ENCODE data around the gene USP9Y. TPM values are rescaled to one million over a fixed set of nuclear protein-coding genes. Genes with fewer than 3 reads are reported as not detected.

USP9Y gene, protein sequence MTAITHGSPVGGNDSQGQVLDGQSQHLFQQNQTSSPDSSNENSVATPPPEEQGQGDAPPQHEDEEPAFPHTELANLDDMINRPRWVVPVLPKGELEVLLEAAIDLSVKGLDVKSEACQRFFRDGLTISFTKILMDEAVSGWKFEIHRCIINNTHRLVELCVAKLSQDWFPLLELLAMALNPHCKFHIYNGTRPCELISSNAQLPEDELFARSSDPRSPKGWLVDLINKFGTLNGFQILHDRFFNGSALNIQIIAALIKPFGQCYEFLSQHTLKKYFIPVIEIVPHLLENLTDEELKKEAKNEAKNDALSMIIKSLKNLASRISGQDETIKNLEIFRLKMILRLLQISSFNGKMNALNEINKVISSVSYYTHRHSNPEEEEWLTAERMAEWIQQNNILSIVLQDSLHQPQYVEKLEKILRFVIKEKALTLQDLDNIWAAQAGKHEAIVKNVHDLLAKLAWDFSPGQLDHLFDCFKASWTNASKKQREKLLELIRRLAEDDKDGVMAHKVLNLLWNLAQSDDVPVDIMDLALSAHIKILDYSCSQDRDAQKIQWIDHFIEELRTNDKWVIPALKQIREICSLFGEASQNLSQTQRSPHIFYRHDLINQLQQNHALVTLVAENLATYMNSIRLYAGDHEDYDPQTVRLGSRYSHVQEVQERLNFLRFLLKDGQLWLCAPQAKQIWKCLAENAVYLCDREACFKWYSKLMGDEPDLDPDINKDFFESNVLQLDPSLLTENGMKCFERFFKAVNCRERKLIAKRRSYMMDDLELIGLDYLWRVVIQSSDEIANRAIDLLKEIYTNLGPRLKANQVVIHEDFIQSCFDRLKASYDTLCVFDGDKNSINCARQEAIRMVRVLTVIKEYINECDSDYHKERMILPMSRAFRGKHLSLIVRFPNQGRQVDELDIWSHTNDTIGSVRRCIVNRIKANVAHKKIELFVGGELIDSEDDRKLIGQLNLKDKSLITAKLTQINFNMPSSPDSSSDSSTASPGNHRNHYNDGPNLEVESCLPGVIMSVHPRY (N-terminal part only)
- total RNA-seq (2022) (not detected in 2 replicates), Bru-seq, nascent RNA (not detected), BruChase-seq, experiment 1, labeled RNA remaining after a 2-hour chase (not detected), BruChase-seq, experiment 2, labeled RNA remaining after a 6-hour chase (not detected)
- long read RNA-seq = 0 reads

DNA sequence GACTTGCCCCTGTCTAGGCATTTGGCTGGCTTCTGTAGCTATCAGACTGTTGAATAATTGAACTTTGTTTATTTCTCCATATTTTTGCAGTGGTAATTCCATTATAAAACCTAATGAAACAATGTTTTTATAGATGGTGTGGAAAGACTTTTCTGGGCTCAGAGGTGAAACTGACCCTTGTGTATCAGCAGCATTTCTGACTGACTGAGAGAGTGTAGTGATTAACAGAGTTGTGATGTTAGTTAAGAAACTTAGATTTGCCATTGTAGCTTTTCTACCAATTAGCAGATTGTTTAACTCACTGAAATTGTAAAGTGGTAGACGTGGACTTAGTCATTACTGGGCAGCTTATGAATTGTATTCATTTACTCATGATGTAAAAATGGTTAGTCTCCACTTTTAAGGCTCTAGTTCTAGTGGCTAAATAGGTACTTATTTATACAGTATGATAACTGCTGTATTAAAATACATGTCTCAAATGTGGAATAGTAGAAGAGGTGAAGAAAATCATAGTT lies at the start of gene USP9Y:
USP9Y (plus strand) TSS at position 51 of the 515 bp plus-strand sequence. CDS start 8,217 bp downstream, outside the sequence.
- Histone ChIP-seq H3K27me3 (replicated peaks; ENCODE audit: control insufficient read depth, insufficient read depth, low read length) (no peaks in the 10 kb centered on the region), H3K9me3 (no peaks in the 10 kb centered on the region), H3K36me3 (ENCODE audit: control insufficient read depth, insufficient read depth, low read length) (no peaks in the 10 kb centered on the region), H3K4me3 (ENCODE audit: low read depth, low read length) (no peak within 1 kb of the TSS), H3K4me1 (no peaks in the 10 kb centered on the region)
- Mint-ChIP-seq H3K9me3 (ENCODE audit: unreplicated experiment) (no peaks in the 10 kb centered on the region), H3K36me3 (ENCODE audit: insufficient read depth, unreplicated experiment) (no peaks in the 10 kb centered on the region), H3K27ac (ENCODE audit: unreplicated experiment) (no peak within 1 kb of the TSS), H3K4me3 (ENCODE audit: unreplicated experiment) (no peak within 1 kb of the TSS), H3K4me1 (ENCODE audit: low read depth, unreplicated experiment) (no peaks in the 10 kb centered on the region), H3K27me3 (ENCODE audit: insufficient read depth, unreplicated experiment) (no peaks in the 10 kb centered on the region)
- no peak for TF ChIP-seq CTCF (IDR thresholded peaks at IDR 0.05; ENCODE audit: insufficient read depth in 1 of 2, low read depth in 1 of 2, low read length in 1 of 2, severe bottlenecking in 1 of 2, unreplicated experiment in 1 of 2)
- intact Hi-C loops (cut with micrococcal nuclease; ENCODE audit: unreplicated experiment) = no loop called here
- POLR2A ChIA-PET = no interaction called here
- no peak for DNase-seq
- CTCF ChIA-PET = no interaction called here
- no TSS peak for BruUV-seq (replicated peaks)

- H3K4me1 ChIP-seq = no peaks in the 10 kb centered on the region
- intact Hi-C loops (cut with micrococcal nuclease; ENCODE audit: unreplicated experiment) = no loop called here
- Mint-ChIP-seq H3K36me3 (ENCODE audit: insufficient read depth, unreplicated experiment) (no peaks in the 10 kb centered on the region), H3K27me3 (ENCODE audit: insufficient read depth, unreplicated experiment) (no peaks in the 10 kb centered on the region), H3K27ac (ENCODE audit: unreplicated experiment) (no peak overlapping the region), H3K4me1 (ENCODE audit: low read depth, unreplicated experiment) (no peaks in the 10 kb centered on the region), H3K4me3 (ENCODE audit: unreplicated experiment) (no peak overlapping the region), H3K9me3 (ENCODE audit: unreplicated experiment) (no peaks in the 10 kb centered on the region)
- H3K36me3 ChIP-seq (ENCODE audit: control insufficient read depth, insufficient read depth, low read length) = no peaks in the 10 kb centered on the region
- ChIA-PET POLR2A (no interaction called here), CTCF (no interaction called here)
- no peaks in the 10 kb centered on the region for H3K27me3 ChIP-seq (replicated peaks; ENCODE audit: control insufficient read depth, insufficient read depth, low read length)
- TF ChIP-seq CTCF (IDR thresholded peaks at IDR 0.05; ENCODE audit: insufficient read depth in 1 of 2, low read depth in 1 of 2, low read length in 1 of 2, severe bottlenecking in 1 of 2, unreplicated experiment in 1 of 2) = no peak
- no peaks in the 10 kb centered on the region for H3K9me3 ChIP-seq
- DNase-seq = no peak
- BruUV-seq (replicated peaks) = no TSS peak
- H3K4me3 ChIP-seq (ENCODE audit: low read depth, low read length) = no peak overlapping the region
Measured at GRCh38 chrY:12651621-12652036, 49.4 kb upstream of the USP9Y start.

Measured in Caco-2 (cell line).